NCI-H82 (cell line): ENCODE results near the gene ENAH.
"Not testable (repeated sequence)": the region's sequence is repeated elsewhere in the genome, so short reads cannot be mapped to it uniquely, and the experiment has no call there.

ENCODE experiments used
- DNase-seq: peaks from one replicate; lab custom pipeline; 2025; lab: John Stamatoyannopoulos, UW

The ENAH gene

DNA sequence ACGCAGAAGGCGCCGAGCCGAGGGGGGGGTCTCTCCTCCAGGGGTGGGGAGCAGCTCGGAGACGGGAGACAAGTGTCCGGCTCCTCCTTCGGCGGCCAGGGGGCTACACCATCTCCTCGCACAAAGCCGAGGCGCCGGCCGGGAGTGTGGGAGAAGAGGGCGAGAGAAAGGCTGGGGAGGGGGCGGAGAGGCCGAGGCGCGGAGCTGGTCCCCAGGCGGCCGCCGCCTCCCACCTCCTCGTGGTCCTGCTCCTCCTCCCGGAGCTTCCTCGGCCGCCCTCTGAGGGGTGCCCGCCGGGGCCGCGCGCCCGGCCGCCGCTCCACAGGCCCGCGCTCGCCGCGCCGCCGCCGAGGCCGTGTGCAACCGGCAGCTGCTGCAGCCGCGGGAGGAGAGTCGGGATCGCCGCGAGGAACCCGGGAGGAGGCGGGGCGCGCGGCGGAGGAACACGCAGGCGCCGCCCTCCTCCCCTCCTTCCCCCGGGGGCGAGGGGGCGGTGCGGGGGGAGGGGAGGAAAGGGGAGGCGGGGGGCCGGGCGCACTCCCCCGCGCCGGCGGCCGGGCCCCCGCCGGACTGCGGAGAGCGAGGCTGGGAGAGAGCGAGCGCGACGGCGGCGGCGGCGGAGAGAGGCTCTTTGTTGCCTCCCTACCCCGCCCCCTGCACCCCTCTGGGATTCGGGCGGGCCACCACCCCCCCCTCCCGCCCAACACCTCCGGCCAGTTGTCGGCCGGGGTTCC, at the start of gene ENAH:
Gene ENAH (minus strand): TSS at position 395 of the 734 bp plus-strand sequence. CDS start 433 bp downstream, outside the sequence.
- DNase-seq, result peak; percentile 95

- no peak for DNase-seq
Measured at GRCh38 chr1:225700889-225701465, 48.1 kb upstream of the ENAH start.

GRCh38 chr1:225700164-225700821, 47.4 kb upstream of the ENAH start:
- DNase-seq, result no peak

DNA sequence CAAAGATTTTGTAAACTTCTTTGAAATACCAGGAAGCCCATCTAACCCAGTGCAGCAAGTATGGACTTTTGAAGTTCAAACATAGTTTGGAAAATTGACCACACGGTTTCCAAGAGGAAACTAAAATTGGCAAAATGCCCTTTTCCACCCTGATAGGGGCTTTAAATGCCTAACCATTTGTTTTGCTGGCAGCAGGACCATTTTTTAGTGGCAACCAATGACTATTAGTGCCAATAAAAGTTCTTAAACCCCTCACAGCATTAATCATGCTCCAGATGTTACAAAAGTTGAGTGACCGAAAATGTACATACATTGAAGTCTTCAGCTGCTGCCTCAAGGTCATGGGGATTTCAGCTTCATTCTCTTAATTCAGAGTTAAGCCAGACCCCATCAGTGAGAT, 46.4 kb upstream of the ENAH start:
- peak; percentile 28 for DNase-seq

DNA sequence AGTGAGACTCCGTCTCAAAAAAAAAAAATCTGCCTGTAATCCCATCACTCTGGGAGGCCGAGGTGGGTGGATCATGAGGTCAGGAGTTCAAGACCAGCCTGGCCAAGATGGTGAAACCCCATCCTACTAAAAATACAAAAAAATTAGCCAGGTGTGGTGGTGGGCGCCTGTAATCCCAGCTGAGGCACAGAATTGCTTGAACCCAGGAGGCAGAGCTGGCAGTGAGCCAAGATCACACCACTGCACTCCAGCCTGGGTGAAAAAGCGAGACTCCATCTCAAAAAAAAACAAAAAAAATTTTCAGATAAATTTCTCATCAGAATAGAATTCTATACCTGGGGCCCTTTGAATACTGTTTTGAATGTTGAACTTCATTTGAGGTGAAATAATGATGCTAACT, 45.3 kb upstream of the ENAH start:
- not testable (repeated sequence) for DNase-seq

- no peak for DNase-seq
Measured at GRCh38 chr1:225697428-225697827, 44.5 kb upstream of the ENAH start.

DNA sequence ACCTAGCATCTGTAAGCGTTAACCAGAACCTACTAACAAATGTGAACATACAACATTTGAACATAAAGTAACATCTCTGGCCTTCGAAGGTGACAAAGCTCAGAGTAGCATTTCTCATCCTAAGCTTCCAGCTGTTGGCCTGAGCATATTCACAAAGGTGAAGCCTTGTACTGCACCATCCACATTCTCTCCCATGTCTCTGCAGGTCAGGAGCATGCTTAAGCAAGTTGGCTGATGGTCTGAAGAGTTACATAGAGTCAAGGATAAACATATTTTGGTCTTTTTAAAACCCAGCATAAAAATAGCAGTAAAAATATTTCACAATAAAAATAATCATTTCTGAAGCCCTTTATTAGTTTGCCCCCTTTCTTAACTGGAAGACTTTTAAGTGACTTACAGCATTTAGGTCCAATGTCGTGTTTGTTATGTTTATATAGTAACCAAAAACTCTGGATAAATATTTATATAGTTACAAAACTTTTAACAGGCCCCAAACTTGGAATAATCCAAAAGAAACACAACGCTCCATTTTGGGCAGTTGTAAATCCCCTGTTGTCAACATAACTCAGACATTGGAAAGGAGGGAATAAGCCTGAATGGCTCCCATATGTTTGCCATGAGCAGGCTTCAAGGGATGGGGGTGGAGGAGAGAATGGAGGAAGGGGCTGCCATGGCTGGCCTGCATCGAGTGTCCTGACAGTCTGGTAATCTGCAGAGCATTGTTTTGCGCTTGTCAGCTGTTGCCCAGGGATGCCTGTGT, 42.8 kb upstream of the ENAH start:
- peak; percentile 71 for DNase-seq

DNA sequence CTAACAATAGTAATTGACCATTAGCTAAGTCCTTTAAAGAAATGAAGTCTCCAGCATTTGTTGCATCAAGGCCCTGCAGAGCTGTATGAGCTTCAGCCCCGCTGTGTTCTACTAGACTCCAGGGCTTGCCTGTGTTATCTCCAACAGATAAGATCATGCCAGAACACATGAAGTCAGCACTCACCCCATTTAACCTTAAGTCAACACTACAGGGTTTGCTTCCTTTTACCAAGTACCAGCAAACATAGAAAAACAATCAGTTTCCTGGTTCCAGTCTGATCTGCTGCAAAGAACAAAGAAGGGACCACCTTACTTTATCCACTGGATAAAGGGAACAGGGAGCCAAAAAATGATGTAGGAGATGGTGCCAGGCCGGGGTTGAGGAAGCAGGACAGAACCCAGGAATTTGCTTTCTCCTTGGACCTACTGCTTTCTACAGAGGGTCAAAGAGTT, 41.3 kb upstream of the ENAH start:
- no peak for DNase-seq

GRCh38 chr1:225693697-225694096, 40.8 kb upstream of the ENAH start:
- DNase-seq, result not testable (repeated sequence)

GRCh38 chr1:225693085-225693696, 40.3 kb upstream of the ENAH start:
- DNase-seq, result no peak

GRCh38 chr1:225692517-225692879, 39.6 kb upstream of the ENAH start:
- no peak for DNase-seq

DNA sequence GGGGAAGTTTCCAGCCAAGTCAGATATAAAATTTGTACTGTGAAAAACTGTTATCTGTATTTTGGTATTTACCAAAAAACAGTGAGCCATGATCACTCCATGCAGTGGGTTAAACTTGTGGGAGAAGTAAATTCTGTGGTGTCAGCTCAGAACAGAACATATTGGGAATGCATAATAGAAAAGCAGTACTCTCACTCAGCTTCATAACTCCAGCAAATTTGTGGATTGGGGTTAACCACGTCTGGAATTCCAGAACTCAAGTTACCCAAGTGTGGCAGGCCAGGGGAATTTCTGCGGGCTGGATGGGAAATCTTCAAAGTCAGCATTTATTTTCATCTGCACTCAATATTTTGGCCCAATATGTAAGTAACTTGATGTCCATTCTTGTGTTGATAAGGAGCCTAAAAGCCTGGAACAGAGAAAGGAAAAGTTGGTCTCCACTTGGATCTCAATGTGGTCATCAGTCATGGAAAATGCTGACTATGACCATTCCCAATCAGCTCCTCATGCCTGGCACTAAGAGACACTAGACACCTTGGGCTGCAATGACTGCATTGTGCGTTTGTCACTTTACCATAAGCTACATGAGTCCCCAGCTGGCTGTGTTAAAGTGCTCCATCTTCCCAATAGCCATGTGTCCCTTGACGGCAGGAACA, 39.1 kb upstream of the ENAH start:
- DNase-seq, result no peak

DNA sequence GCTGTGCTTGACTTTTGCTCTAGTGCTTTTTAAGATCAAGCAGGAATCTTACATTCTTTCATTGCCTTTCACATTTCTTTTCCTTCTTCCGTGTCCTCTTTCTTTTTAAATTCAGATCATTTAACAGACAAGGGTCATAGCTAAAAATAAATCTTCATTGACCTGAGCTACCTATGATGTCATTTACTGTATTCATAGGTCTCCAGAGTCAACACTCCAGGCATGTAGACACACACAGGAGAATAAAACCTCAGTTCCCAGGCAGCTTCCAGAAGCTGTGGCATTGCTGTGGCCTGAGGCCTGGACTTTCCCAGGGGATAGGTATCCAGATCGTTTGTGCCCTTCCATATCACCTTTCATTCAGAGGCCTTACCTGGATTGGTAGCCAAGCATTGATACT, 38.5 kb upstream of the ENAH start:
- no peak for DNase-seq

- no peak for DNase-seq
Measured at GRCh38 chr1:225689882-225690459, 37.0 kb upstream of the ENAH start.

GRCh38 chr1:225688345-225688744, 35.4 kb upstream of the ENAH start:
- no peak for DNase-seq

GRCh38 chr1:225685476-225686176, 32.7 kb upstream of the ENAH start:
- no peak for DNase-seq

- DNase-seq, result no peak
Measured at GRCh38 chr1:225684741-225685140, 31.8 kb upstream of the ENAH start.

GRCh38 chr1:225681231-225681630, 28.3 kb upstream of the ENAH start:
- DNase-seq, result no peak

DNA sequence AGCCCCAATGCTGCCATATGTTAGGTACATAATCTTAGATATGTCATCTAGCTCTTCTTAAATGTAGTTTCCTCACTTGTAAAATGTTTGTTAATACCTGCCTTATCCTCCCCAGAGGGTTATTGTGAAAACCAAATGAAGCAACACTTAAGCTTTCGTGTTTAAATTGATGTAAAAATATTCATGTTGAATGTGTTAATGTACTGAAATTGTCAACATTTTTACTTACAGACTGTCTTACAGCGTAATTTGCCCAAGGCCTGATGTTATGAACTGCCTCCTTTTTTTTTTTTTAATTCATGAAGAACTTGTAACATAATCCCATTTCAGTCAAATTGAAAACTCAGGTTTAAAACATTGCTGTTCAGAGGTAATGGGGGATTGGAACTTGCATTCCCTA, 25.6 kb upstream of the ENAH start:
- DNase-seq, result no peak

DNA sequence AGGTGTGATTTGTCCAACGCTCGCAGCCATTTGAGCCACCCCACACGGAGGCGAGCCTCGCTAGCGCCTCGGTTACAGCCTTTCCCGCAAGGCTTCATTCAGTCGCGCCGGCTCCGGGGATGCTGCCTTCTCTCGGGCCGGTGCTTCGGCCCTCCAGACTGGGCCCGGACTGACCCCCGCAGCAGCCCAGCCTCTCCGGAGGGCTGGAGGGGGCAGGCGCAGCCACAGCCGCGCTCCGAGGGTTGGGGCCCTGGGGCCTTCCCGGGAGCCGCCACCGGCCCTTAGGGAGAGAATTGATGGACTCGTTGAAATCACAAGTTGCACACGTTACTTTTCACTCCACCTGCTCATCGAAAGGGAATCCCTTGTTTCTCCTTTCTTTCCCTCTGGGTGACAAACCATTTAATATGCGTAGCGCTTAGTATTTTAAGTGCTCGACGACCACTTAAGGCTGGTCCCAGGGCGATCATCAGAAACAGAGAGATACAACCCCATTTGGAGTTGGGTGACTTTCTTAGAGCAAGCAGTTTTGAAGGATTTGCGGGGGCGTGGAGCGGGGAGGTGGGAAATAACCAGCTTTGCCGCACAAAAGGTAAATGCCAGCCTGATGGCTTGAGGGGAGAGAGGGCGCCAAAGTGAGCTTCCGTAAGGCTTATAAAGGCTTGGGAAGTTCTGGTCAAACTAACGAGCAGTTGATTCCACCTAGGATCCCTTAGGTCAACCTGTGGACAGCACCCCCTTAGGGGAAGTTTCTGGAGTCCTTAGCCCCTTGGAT, 24.6 kb upstream of the ENAH start:
- DNase-seq, result no peak
